Pancreas (tissue), 10 donors: ENCODE data around the gene FRMPD3. TPM values are rescaled to one million over a fixed set of nuclear protein-coding genes. Genes with fewer than 3 reads are reported as not detected.

Source experiments
- ATAC-seq, 4 donors: fragments of 200-7000 bp; cut with Tn5 transposase; one replicate each; pipeline versions ENCODE4 v1.8.0 to v1.9.1; 2020; ENCODE audit warnings: mild to moderate bottlenecking in 4 of 4, moderate library complexity in 4 of 4
- DNase-seq, 6 donors: peaks; one replicate each; pipeline ENCODE4 v3.0.0-alpha.2; 2020
- FAIRE-seq: peaks from 2 replicates; lab custom pipeline; 2012; peaks lifted over from hg19 to GRCh38; lab: Jason Lieb, UNC
- H3K27ac ChIP-seq, 4 donors: fragments of 200-600 bp; sonication (generic); 1 replicate in 3 of 4; 2 replicates in 1 of 4; pipeline versions ENCODE4 v1.5.0 to v1.8.0; 2020
- H3K27me3 ChIP-seq, 4 donors: fragments of 200-600 bp; one replicate each; pipeline ENCODE4 v1.8.0; 2021
- H3K36me3 ChIP-seq, 3 donors: fragments of 200-600 bp; sonication (generic) in 1 of 3; one replicate each; pipeline versions ENCODE4 v1.5.0 to v1.8.0; 2020 to 2021
- H3K4me1 ChIP-seq, 3 donors: fragments of 200-600 bp; one replicate each; pipeline ENCODE4 v1.8.0; 2021
- H3K4me3 ChIP-seq, 4 donors: fragments of 200-600 bp; sonication (generic) in 2 of 4; one replicate each; pipeline versions ENCODE4 v1.5.0 to v1.8.0; 2020 to 2021
- H3K9me3 ChIP-seq, 4 donors: fragments of 200-600 bp; one replicate each; pipeline ENCODE4 v1.8.0; 2021
- WGBS, 2 donors: extraction: QIAGEN DNeasy Blood & Tissue Kit; methylation state at CpG; one replicate each; pipeline ENCODE4 v1.1.7; 2013; 5-methylcytosine and 5-hydroxymethylcytosine counted together
- intact Hi-C, 3 donors: fragments of 100-400 bp; cut with DNase I; formaldehyde crosslinking; loops; one replicate each; pipeline versions ENCODE4 v1.11.1 to v1.14.2; 2022
- polyA plus RNA-seq, 2 donors: library from polyadenylated mRNA; stranded (reverse); fragments of 200-250 nt; gene quantifications; one replicate each; pipeline ENCODE4 v1.2.3, GENCODE V29; 2013
- total RNA-seq, 6 donors: library from RNA; stranded (reverse); fragmentation: NEBNext Ultra II Directional in 4 of 6; extraction: Animal tissue kit (Norgen Biotek cat#: 25700) in 4 of 6; gene quantifications; one replicate each; pipeline versions ENCODE4 v1.2.1 to v1.2.4, GENCODE V29; 2021 to 2023
- TF ChIP-seq, protein P1 (sequence below), 4 donors: fragments of 200-600 bp; sonication (generic) in 3 of 4; IDR thresholded peaks; one replicate each; pipeline versions ENCODE4 v1.5.0 to v1.8.0; 2021; ENCODE audit warnings: antibody characterized with exemption in 4 of 4
- donor health status: healthy with polysubstance abuse.
- donor health status: DM: no; HTN: no; CAD: no; lungs with moderate emphysema.
- donor health status: DM: no; HTN: no; CAD: no.
- donor health status: control.
- donor health status: control.
- donor health status: Bipolar disorder and iron deficiency.
- donor health status: DM: yes; HTN: yes; CAD: no.
- donor health status: DM: no; HTN: no; CAD: no.
- donor health status: DM: no; HTN: no; CAD: no.
- donor health status: DM: yes; HTN: yes; CAD: no.

Gene FRMPD3
- total RNA-seq = under 1 TPM; 0.05 to 0.43 (median 0.11) TPM
- polyA plus RNA-seq = 1 to 10 TPM in 1 of 2 donors, under 1 TPM in 1; 0.19 to 1.1 TPM

- H3K27me3 ChIP-seq = peaks cover 0 to 11% (median 2%) of the 10 kb centered on the region in 4 donors
- intact Hi-C loops = no loop called here
- WGBS, 2 donors = 1 to 25% methylated on average over 58 to 69 of the region's 69 CpGs
- DNase-seq = peak in 2 of 6 donors; percentile 60 to 65
- ATAC-seq = peak in 3 of 4 donors; percentile 46 to 55 (median 53)
- H3K4me1 ChIP-seq = no peaks in the 10 kb centered on the region
- TF ChIP-seq, protein P1, sequence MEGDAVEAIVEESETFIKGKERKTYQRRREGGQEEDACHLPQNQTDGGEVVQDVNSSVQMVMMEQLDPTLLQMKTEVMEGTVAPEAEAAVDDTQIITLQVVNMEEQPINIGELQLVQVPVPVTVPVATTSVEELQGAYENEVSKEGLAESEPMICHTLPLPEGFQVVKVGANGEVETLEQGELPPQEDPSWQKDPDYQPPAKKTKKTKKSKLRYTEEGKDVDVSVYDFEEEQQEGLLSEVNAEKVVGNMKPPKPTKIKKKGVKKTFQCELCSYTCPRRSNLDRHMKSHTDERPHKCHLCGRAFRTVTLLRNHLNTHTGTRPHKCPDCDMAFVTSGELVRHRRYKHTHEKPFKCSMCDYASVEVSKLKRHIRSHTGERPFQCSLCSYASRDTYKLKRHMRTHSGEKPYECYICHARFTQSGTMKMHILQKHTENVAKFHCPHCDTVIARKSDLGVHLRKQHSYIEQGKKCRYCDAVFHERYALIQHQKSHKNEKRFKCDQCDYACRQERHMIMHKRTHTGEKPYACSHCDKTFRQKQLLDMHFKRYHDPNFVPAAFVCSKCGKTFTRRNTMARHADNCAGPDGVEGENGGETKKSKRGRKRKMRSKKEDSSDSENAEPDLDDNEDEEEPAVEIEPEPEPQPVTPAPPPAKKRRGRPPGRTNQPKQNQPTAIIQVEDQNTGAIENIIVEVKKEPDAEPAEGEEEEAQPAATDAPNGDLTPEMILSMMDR (IDR thresholded peaks at IDR 0.05) = no peak
- H3K4me3 ChIP-seq = peak within 1 kb of the TSS in 3 of 4 donors; percentile 8 to 37 (median 24)
- no peak for FAIRE-seq
- H3K27ac ChIP-seq = no peak within 1 kb of the TSS
- no peaks in the 10 kb centered on the region for H3K9me3 ChIP-seq
- no peaks in the 10 kb centered on the region for H3K36me3 ChIP-seq
Measured at GRCh38 chrX:107448998-107449835, at the start of gene FRMPD3. FRMPD3 (plus strand) TSS chrX:107449652; CDS start chrX:107526589, 76,937 bp downstream.

DNA sequence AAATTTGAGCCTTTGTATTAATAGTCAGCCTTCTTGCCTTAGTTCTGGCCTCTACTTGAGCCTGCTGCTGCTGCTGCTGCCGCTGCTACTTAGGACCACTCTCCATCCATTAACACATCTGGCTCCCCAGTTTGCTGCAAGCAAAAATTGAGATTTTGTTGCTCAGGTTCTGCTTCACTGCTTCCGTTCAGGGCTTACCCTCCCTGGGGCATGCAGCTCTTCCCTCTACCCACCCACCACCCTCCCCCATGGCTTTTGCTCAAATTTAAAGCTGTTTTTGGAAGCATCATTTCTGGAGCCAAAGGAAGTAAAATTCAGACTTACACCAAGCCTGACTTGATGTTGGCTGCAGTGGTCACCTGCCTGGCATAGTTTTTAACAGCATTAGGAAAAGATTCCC is 28.9 kb upstream of the FRMPD3 start:
- intact Hi-C loops = no loop called here
- H3K36me3 ChIP-seq = no peaks in the 10 kb centered on the region
- peaks cover 0 to 11% (median 0%) of the 10 kb centered on the region in 4 donors for H3K27me3 ChIP-seq
- H3K27ac ChIP-seq = no peak overlapping the region
- TF ChIP-seq, protein P1 (IDR thresholded peaks at IDR 0.05) = no peak
- 64 to 66% methylated on average over 2 of the region's 2 CpGs for WGBS, 2 donors
- ATAC-seq = no peak
- no peak overlapping the region for H3K4me3 ChIP-seq
- H3K4me1 ChIP-seq = no peaks in the 10 kb centered on the region
- FAIRE-seq = no peak
- no peaks in the 10 kb centered on the region for H3K9me3 ChIP-seq
- no peak for DNase-seq

DNA sequence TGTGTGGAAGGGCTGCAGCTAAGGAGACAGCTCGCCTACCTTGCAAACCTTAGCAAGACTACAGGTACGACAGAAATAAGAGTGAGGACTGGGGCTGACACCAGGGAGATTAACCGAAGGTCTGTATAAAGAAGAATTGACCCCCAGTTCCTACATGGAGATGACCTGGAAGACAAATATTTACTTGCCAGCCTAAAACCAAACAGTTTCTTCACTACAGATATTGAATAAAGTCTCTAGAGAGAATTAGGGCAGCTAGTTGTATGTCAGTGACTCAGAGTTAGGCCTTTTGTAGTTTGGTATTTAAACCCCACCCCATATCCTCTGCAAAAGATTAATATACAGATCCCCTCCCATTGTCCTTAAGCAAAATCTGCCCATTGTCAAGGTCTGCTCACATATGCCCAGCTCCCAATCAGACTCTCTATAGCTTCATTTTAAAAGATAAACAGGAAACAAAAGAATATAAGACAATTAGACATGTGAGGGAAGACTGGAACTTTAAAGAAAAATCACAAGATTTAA is 28.1 kb upstream of the FRMPD3 start:
- intact Hi-C loops = no loop called here
- Histone ChIP-seq H3K36me3 (no peaks in the 10 kb centered on the region), H3K4me3 (no peak overlapping the region), H3K4me1 (no peaks in the 10 kb centered on the region), H3K9me3 (no peaks in the 10 kb centered on the region), H3K27me3 (peaks cover 0 to 10% (median 0%) of the 10 kb centered on the region in 4 donors), H3K27ac (no peak overlapping the region)
- no peak for FAIRE-seq
- 52 to 55% methylated on average over 3 of the region's 3 CpGs for WGBS, 2 donors
- no peak for DNase-seq
- no peak for ATAC-seq
- TF ChIP-seq, protein P1 (IDR thresholded peaks at IDR 0.05) = no peak

GRCh38 chrX:107429090-107429489 is 20.4 kb upstream of the FRMPD3 start:
- Histone ChIP-seq H3K27ac (no peak overlapping the region), H3K36me3 (no peaks in the 10 kb centered on the region), H3K4me1 (no peaks in the 10 kb centered on the region), H3K9me3 (no peaks in the 10 kb centered on the region), H3K27me3 (no peaks in the 10 kb centered on the region), H3K4me3 (no peak overlapping the region)
- FAIRE-seq (no peak), ATAC-seq (no peak), DNase-seq (peak in 5 of 6 donors; percentile 35 to 73 (median 59))
- WGBS, 2 donors = 28 to 30% methylated on average over 6 of the region's 6 CpGs
- TF ChIP-seq, protein P1 (IDR thresholded peaks at IDR 0.05) = peak in 3 of 4 donors; percentile 17 to 29 (median 17)
- intact Hi-C loops = no loop called here
